ENCODE results near the gene CCDC120. TPM values are rescaled to one million over a fixed set of nuclear protein-coding genes. Genes with fewer than 3 reads are reported as not detected.

CCDC120 gene
- total RNA-seq, 2 donors from 2014 or later, result 3.6 to 5.6 TPM

DNA sequence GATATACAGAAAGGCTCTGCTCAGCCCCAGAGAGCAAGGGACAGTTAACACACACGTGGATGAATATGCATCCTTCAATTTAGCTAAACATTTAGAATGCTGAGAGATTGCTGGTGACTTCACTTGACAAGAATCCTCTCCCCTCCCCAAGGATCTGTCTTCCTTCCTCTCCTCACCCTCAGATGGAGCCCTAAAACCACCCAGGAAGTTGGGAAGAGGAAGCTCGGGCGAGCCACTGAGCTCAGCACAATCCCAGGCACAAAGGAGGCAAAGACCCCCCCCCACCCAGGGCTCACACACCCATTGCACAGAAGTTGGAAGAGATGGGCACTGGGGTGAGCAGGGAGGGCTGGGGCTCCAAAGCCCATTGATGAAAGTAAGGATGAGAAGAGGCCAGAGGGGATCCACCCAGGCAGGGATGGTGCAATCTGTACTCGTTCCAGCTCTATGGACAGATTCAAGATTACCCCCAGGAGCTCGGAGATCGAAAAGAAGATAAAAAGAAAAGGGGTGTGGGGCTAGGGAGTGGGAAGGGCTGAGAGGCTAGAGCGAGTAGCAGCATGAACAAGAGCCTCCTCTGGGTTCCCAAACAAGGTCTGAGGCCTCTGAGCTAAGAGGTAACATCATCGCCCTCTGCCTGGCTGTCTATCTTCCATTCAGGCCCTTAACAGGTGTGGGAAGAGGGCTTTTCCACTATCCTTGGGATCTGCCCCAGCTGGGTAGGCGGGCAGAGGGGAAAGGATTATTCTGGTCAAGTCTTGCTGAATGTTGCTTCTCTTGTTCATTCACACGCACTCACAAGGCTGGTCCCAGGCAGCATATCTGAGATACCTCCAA lies 16.8 kb upstream of the CCDC120 start:
- Histone ChIP-seq H3K4me1 (ENCODE audit: control insufficient read depth in 1 of 2, low read depth in 2 of 2) (peaks cover 6 to 19% of the 10 kb centered on the region in 2 donors), H3K36me3 (peaks cover 18% of the 10 kb centered on the region), H3K27me3 (replicated peaks; ENCODE audit: insufficient read depth) (no peaks in the 10 kb centered on the region), H3K9me3 (no peaks in the 10 kb centered on the region), H3K4me3 (peak overlapping the region; percentile 91), H3K27ac (peak overlapping the region; percentile 94 to 99)
- TF ChIP-seq, protein P1, sequence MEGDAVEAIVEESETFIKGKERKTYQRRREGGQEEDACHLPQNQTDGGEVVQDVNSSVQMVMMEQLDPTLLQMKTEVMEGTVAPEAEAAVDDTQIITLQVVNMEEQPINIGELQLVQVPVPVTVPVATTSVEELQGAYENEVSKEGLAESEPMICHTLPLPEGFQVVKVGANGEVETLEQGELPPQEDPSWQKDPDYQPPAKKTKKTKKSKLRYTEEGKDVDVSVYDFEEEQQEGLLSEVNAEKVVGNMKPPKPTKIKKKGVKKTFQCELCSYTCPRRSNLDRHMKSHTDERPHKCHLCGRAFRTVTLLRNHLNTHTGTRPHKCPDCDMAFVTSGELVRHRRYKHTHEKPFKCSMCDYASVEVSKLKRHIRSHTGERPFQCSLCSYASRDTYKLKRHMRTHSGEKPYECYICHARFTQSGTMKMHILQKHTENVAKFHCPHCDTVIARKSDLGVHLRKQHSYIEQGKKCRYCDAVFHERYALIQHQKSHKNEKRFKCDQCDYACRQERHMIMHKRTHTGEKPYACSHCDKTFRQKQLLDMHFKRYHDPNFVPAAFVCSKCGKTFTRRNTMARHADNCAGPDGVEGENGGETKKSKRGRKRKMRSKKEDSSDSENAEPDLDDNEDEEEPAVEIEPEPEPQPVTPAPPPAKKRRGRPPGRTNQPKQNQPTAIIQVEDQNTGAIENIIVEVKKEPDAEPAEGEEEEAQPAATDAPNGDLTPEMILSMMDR (IDR thresholded peaks at IDR 0.05), result no peak
- DNase-seq (ENCODE audit: low spot score) (no peak), ATAC-seq (ENCODE audit: insufficient number of reproducible peaks, low FRiP score, low read depth) (no peak)

DNA sequence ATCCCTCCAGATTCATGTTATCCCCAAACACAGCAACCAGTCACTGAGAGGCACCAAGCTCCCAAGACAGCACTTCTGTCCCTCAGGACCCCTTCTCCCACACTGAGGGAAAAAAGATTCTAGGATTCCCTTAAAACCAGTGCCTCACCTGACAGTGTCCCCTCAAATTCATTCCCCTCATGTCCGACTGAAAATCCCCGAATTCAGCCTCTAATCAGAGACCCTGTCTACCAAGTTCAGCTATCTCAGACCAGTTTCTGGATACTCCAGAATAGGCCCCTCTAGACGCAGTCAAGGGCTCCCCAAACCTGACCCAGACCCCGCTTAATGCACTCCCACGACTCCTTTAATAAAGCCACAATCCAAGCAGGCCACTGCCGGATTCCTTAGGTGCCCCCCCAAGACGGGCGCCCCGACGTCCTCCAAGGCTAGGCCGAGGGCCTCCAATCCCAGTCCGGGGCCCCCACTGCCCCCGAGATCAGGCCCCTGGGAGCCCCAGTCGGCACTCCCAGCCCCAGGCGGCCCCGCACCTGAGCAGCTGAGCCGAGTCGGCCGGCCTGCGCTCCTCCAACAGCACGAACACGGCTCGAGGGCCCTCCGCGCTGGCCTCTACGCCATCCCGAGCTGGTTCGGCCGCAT lies 16.1 kb upstream of the CCDC120 start:
- TF ChIP-seq, protein P1 (IDR thresholded peaks at IDR 0.05), result no peak
- Histone ChIP-seq H3K27ac (peak overlapping the region; percentile 94 to 99), H3K4me3 (peak overlapping the region; percentile 91), H3K4me1 (ENCODE audit: control insufficient read depth in 1 of 2, low read depth in 2 of 2) (peaks cover 6 to 19% of the 10 kb centered on the region in 2 donors), H3K27me3 (replicated peaks; ENCODE audit: insufficient read depth) (no peaks in the 10 kb centered on the region), H3K9me3 (no peaks in the 10 kb centered on the region), H3K36me3 (peaks cover 17% of the 10 kb centered on the region)
- ATAC-seq (ENCODE audit: insufficient number of reproducible peaks, low FRiP score, low read depth), result no peak
- no peak for DNase-seq (ENCODE audit: low spot score)

DNA sequence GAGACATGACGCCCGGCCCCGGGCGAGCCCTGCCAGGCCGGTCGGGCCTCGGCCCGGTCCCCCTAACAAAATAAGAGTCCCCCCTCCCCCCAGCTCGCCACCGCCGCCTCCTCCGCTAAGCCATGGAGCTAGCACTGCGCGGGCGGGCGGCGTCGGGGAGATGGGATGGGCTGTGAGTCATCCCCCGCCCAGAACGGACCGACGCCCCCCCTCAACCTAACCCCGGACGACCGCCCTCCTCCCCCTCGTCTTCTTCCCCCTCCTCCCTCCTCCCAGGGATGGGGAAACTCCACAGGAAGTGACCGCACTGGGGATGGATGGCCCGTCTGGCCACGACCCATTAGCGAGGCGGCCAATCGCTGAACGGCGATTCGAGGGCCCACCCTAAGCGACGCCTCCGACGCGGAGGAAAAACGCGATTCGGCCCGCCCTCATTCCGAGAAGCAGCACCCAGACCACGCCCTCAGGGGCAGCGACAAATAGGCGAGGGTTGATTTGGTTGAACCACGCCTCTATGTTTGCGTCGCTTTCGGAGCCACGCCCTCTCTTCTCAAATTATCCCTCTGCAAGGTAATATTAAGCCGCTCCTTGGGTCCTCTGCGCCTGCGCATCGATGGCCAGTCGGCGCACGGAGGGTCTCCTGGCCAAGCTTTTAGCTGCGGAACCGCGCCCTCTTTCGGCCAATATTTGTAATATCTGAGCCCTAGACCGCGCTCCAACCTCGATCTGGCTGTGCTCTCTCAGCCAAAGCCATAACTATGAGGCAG lies 15.4 kb upstream of the CCDC120 start, which contains the start of gene TFE3:
TFE3 (minus strand) TSS at position 138 of the 767 bp plus-strand sequence; CDS start at position 7, 131 bp downstream.
- peak; percentile 96 for DNase-seq (ENCODE audit: low spot score)

DNA sequence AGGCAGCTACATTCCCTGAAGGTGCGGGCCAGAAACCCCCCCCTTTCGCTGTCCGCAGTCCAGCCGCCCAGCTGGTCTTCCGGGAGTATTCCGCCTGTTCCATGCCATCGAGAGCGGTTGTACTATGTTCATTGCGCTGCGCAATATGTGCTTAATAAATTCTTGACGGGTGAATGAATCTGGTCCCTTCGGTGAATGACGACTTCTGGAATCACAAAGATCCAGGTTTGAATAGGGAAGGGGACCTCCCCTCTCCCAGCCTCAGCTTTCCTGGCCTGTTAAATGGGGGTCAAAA lies 14.9 kb upstream of the CCDC120 start:
- no peak for ATAC-seq (ENCODE audit: insufficient number of reproducible peaks, low FRiP score, low read depth)
- H3K9me3 ChIP-seq, result no peaks in the 10 kb centered on the region
- no peaks in the 10 kb centered on the region for H3K27me3 ChIP-seq (replicated peaks; ENCODE audit: insufficient read depth)
- peaks cover 6 to 15% of the 10 kb centered on the region in 2 donors for H3K4me1 ChIP-seq (ENCODE audit: control insufficient read depth in 1 of 2, low read depth in 2 of 2)
- H3K4me3 ChIP-seq, result peak overlapping the region; percentile 60
- H3K27ac ChIP-seq, result peak overlapping the region; percentile 66 to 77
- TF ChIP-seq, protein P1 (IDR thresholded peaks at IDR 0.05), result no peak
- no peak for DNase-seq (ENCODE audit: low spot score)
- H3K36me3 ChIP-seq, result peaks cover 5% of the 10 kb centered on the region

More for the DNA sequence above, 15.4 kb upstream of the CCDC120 start, which contains the start of gene TFE3:
- TF ChIP-seq, protein P1 (IDR thresholded peaks at IDR 0.05), result peak; percentile 39
- peak within 1 kb of the TSS; percentile 91 for H3K4me3 ChIP-seq
- H3K27ac ChIP-seq, result peak within 1 kb of the TSS; percentile 94 to 99
- no peaks in the 10 kb centered on the region for H3K27me3 ChIP-seq (replicated peaks; ENCODE audit: insufficient read depth)
- ATAC-seq (ENCODE audit: insufficient number of reproducible peaks, low FRiP score, low read depth), result peak; percentile 83
- H3K36me3 ChIP-seq, result peaks cover 10% of the 10 kb centered on the region
- peaks cover 6 to 19% of the 10 kb centered on the region in 2 donors for H3K4me1 ChIP-seq (ENCODE audit: control insufficient read depth in 1 of 2, low read depth in 2 of 2)
- no peaks in the 10 kb centered on the region for H3K9me3 ChIP-seq

Data from thoracic aorta (tissue), 2 donors.